IPS DF 6.9 (cell line): ENCODE measurements around the gene IRX3.

Experiments
- DNase-seq: peaks from one replicate; pipeline ENCODE4 v3.0.0-alpha.2; 2013; ENCODE audit warnings: low read depth, low spot score
- H3K27ac ChIP-seq: one replicate; pipeline ENCODE4 v1.5.1; 2013; ENCODE audit warnings: low read length, control low read depth
- H3K27me3 ChIP-seq: 2 replicates; pipeline ENCODE4 v1.6.1; 2013; ENCODE audit warnings: mild to moderate bottlenecking, low read length; ENCODE audit not compliant: control insufficient read depth, insufficient read depth
- H3K36me3 ChIP-seq: 2 replicates; pipeline ENCODE4 v1.6.1; 2013; ENCODE audit warnings: low read length; ENCODE audit not compliant: control insufficient read depth, insufficient read depth
- H3K4me1 ChIP-seq: 2 replicates; pipeline ENCODE4 v1.6.1; 2013; ENCODE audit warnings: low read length; ENCODE audit not compliant: control insufficient read depth, insufficient read depth
- H3K4me3 ChIP-seq: 2 replicates; pipeline ENCODE4 v1.5.1; 2013; ENCODE audit warnings: mild to moderate bottlenecking, low read length
- H3K9me3 ChIP-seq: 2 replicates; pipeline ENCODE4 v1.6.1; 2013; ENCODE audit warnings: low read length, inconsistent platforms; ENCODE audit not compliant: control insufficient read depth, insufficient read depth
- WGBS: extraction: QIAGEN DNeasy Blood & Tissue Kit; methylation state at CpG from one replicate; pipeline ENCODE4 v1.1.7; 2013; ENCODE audit warnings: mixed read lengths, missing lambda C conversion rate; ENCODE audit not compliant: insufficient read length, insufficient coverage; 5-methylcytosine and 5-hydroxymethylcytosine counted together

Gene IRX3

GRCh38 chr16:54317101-54317611, 30.6 kb upstream of the IRX3 start:
- Histone ChIP-seq H3K27me3 (no peaks in the 10 kb centered on the region), H3K9me3 (no peaks in the 10 kb centered on the region), H3K4me1 (peaks cover 1% of the 10 kb centered on the region; the same call in 1 of the 2 replicates), H3K4me3 (no peak overlapping the region), H3K36me3 (no peaks in the 10 kb centered on the region), H3K27ac (no peak overlapping the region)
- no peak for DNase-seq
- WGBS = no CpG with 5 or more reads among the region's 15 CpGs

- no peaks in the 10 kb centered on the region for H3K36me3 ChIP-seq
- H3K27me3 ChIP-seq = no peaks in the 10 kb centered on the region
- H3K27ac ChIP-seq = no peak overlapping the region
- no peaks in the 10 kb centered on the region for H3K9me3 ChIP-seq
- H3K4me1 ChIP-seq = peaks cover under 1% of the 10 kb centered on the region; the same call in 1 of the 2 replicates
- WGBS = no CpG with 5 or more reads among the region's 8 CpGs
- H3K4me3 ChIP-seq = no peak overlapping the region
- no peak for DNase-seq
Observed at GRCh38 chr16:54316095-54316889, 29.7 kb upstream of the IRX3 start.

GRCh38 chr16:54313789-54314188, 27.2 kb upstream of the IRX3 start:
- H3K4me1 ChIP-seq = no peaks in the 10 kb centered on the region
- no peaks in the 10 kb centered on the region for H3K36me3 ChIP-seq
- DNase-seq = no peak
- no CpG with 5 or more reads among the region's 4 CpGs for WGBS
- no peaks in the 10 kb centered on the region for H3K27me3 ChIP-seq
- no peaks in the 10 kb centered on the region for H3K9me3 ChIP-seq
- H3K27ac ChIP-seq = no peak overlapping the region
- H3K4me3 ChIP-seq = no peak overlapping the region

- no peaks in the 10 kb centered on the region for H3K36me3 ChIP-seq
- no peaks in the 10 kb centered on the region for H3K9me3 ChIP-seq
- H3K27me3 ChIP-seq = no peaks in the 10 kb centered on the region
- no peak overlapping the region for H3K4me3 ChIP-seq
- no peak for DNase-seq
- no peaks in the 10 kb centered on the region for H3K4me1 ChIP-seq
- no peak overlapping the region for H3K27ac ChIP-seq
- WGBS = no CpG with 5 or more reads among the region's 3 CpGs
Observed at GRCh38 chr16:54312502-54312991, 26.0 kb upstream of the IRX3 start.

GRCh38 chr16:54309341-54309740, 22.8 kb upstream of the IRX3 start:
- no CpG with 5 or more reads among the region's 5 CpGs for WGBS
- Histone ChIP-seq H3K4me3 (no peak overlapping the region), H3K9me3 (no peaks in the 10 kb centered on the region), H3K27ac (no peak overlapping the region), H3K27me3 (no peaks in the 10 kb centered on the region), H3K36me3 (no peaks in the 10 kb centered on the region), H3K4me1 (no peaks in the 10 kb centered on the region)
- no peak for DNase-seq

- no peak overlapping the region for H3K27ac ChIP-seq
- H3K4me1 ChIP-seq = no peaks in the 10 kb centered on the region
- no peak overlapping the region for H3K4me3 ChIP-seq
- no peaks in the 10 kb centered on the region for H3K27me3 ChIP-seq
- H3K36me3 ChIP-seq = no peaks in the 10 kb centered on the region
- DNase-seq = no peak
- no CpG with 5 or more reads among the region's 3 CpGs for WGBS
- no peaks in the 10 kb centered on the region for H3K9me3 ChIP-seq
Observed at GRCh38 chr16:54305080-54305479, 18.5 kb upstream of the IRX3 start.

GRCh38 chr16:54303613-54304012, 17.0 kb upstream of the IRX3 start:
- Histone ChIP-seq H3K27me3 (no peaks in the 10 kb centered on the region), H3K4me1 (no peaks in the 10 kb centered on the region), H3K36me3 (no peaks in the 10 kb centered on the region), H3K27ac (no peak overlapping the region), H3K9me3 (no peaks in the 10 kb centered on the region), H3K4me3 (no peak overlapping the region)
- WGBS = no CpG with 5 or more reads among the region's 8 CpGs
- DNase-seq = no peak

- H3K36me3 ChIP-seq = no peaks in the 10 kb centered on the region
- WGBS = no CpG with 5 or more reads among the region's 3 CpGs
Observed at GRCh38 chr16:54297154-54297553, 10.6 kb upstream of the IRX3 start.

GRCh38 chr16:54296543-54296942, 10.0 kb upstream of the IRX3 start:
- Histone ChIP-seq H3K36me3 (no peaks in the 10 kb centered on the region), H3K27me3 (peaks cover 3% of the 10 kb centered on the region; the same call in 1 of the 2 replicates), H3K4me3 (no peak overlapping the region), H3K9me3 (peaks cover 1% of the 10 kb centered on the region; the same call in 1 of the 2 replicates), H3K27ac (no peak overlapping the region), H3K4me1 (no peaks in the 10 kb centered on the region)
- DNase-seq = no peak
- no CpG with 5 or more reads among the region's 1 CpG for WGBS

More at GRCh38 chr16:54297154-54297553, 10.6 kb upstream of the IRX3 start:
- no peaks in the 10 kb centered on the region; the same call in 1 of the 2 replicates for H3K27me3 ChIP-seq
- H3K4me3 ChIP-seq = no peak overlapping the region
- no peak overlapping the region for H3K27ac ChIP-seq
- H3K9me3 ChIP-seq = peaks cover 1% of the 10 kb centered on the region; the same call in 1 of the 2 replicates
- DNase-seq = no peak
- no peaks in the 10 kb centered on the region for H3K4me1 ChIP-seq

GRCh38 chr16:54291656-54292487, 5.3 kb upstream of the IRX3 start:
- Histone ChIP-seq H3K27ac (no peak overlapping the region), H3K9me3 (no peaks in the 10 kb centered on the region), H3K4me1 (0 out of 2 replicates have a peak, but pooled peaks cover 1% of the 10 kb centered on the region), H3K36me3 (no peaks in the 10 kb centered on the region), H3K27me3 (peaks cover 36% of the 10 kb centered on the region), H3K4me3 (peak overlapping the region; percentile 31; the same call in 1 of the 2 replicates)
- DNase-seq = no peak
- no CpG with 5 or more reads among the region's 22 CpGs for WGBS
